CD8-positive, alpha-beta memory T cell (primary cell): Measurements from ENCODE around the gene SLC25A21. TPM values are rescaled to one million over a fixed set of nuclear protein-coding genes. Genes with fewer than 3 reads are reported as not detected.
"Not testable (repeated sequence)": the region's sequence is repeated elsewhere in the genome, so short reads cannot be mapped to it uniquely, and the experiment has no call there.

ENCODE experiments used
- CTCF ChIA-PET: fragments of 350-600 bp; sonication (Branson Sonifier 250); formaldehyde crosslinking; loops from one replicate; lab custom pipeline; 2021; ENCODE audit warnings: antibody characterized with exemption; lab: Charles Lee
- POLR2A ChIA-PET: fragments of 350-600 bp; sonication (Branson Sonifier 250); formaldehyde crosslinking; loops from one replicate; lab custom pipeline; 2021; ENCODE audit warnings: antibody characterized with exemption; lab: Charles Lee
- DNase-seq, 5 donors: peaks; one replicate each; pipeline versions ENCODE4 v3.0.0 to v3.0.0-alpha.2; 2020 to 2022; ENCODE audit warnings: mixed read lengths in 1 of 5
- H3K27ac ChIP-seq: one replicate; pipeline ENCODE4 v1.7.0; 2013; ENCODE audit warnings: low read depth, mild to moderate bottlenecking, low read length, moderate library complexity
- H3K27me3 ChIP-seq: 2 replicates; pipeline ENCODE4 v1.7.0; 2013; ENCODE audit warnings: low read length, mild to moderate bottlenecking; ENCODE audit not compliant: insufficient read depth, poor library complexity, severe bottlenecking
- H3K36me3 ChIP-seq: 2 replicates; pipeline ENCODE4 v1.7.0; 2013; ENCODE audit warnings: mild to moderate bottlenecking, low read length, moderate library complexity; ENCODE audit not compliant: insufficient read depth
- H3K4me1 ChIP-seq: 2 replicates; pipeline ENCODE4 v1.7.0; 2013; ENCODE audit warnings: mild to moderate bottlenecking, low read length, moderate library complexity; ENCODE audit not compliant: insufficient read depth
- H3K4me3 ChIP-seq: 2 replicates; pipeline ENCODE4 v1.7.0; 2013; ENCODE audit warnings: mild to moderate bottlenecking, low read length
- H3K9me3 ChIP-seq: 2 replicates; pipeline ENCODE4 v1.7.0; 2013; ENCODE audit warnings: mild to moderate bottlenecking, low read length
- H3K27ac Mint-ChIP-seq, 8 donors: one replicate each; pipeline ENCODE4 v1.8.0; 2020 to 2021; ENCODE audit warnings: mixed read lengths in 8 of 8, mild to moderate bottlenecking in 6 of 8, inconsistent platforms in 3 of 8, moderate library complexity in 3 of 8
- H3K27me3 Mint-ChIP-seq, 2 donors: one replicate each; pipeline ENCODE4 v1.8.0; 2020 to 2021; ENCODE audit warnings: mixed read lengths in 2 of 2, mild to moderate bottlenecking in 1 of 2, moderate library complexity in 1 of 2
- H3K36me3 Mint-ChIP-seq, 3 donors: one replicate each; pipeline ENCODE4 v1.8.0; 2020 to 2021; ENCODE audit warnings: mixed read lengths in 3 of 3, inconsistent platforms in 1 of 3, mild to moderate bottlenecking in 1 of 3
- H3K4me1 Mint-ChIP-seq, 3 donors: one replicate each; pipeline ENCODE4 v1.8.0; 2020 to 2021; ENCODE audit warnings: mixed read lengths in 3 of 3, inconsistent platforms in 1 of 3, mild to moderate bottlenecking in 1 of 3
- H3K4me3 Mint-ChIP-seq, 7 donors: one replicate each; pipeline ENCODE4 v1.8.0; 2020 to 2021; ENCODE audit warnings: mixed read lengths in 7 of 7, mild to moderate bottlenecking in 6 of 7, moderate library complexity in 4 of 7, inconsistent platforms in 2 of 7
- H3K9me3 Mint-ChIP-seq, 5 donors: one replicate each; pipeline ENCODE4 v1.8.0; 2020 to 2022; ENCODE audit warnings: mixed read lengths in 5 of 5, mild to moderate bottlenecking in 3 of 5, moderate library complexity in 2 of 5, inconsistent platforms in 1 of 5
- polyA plus RNA-seq: library from polyadenylated mRNA; unstranded; fragments of 300-500 nt; fragmentation: Illumina TruSeq; gene quantifications from one replicate; pipeline ENCODE4 v1.2.3, GENCODE V29; 2021
- total RNA-seq, 2 experiments: library from RNA; stranded (reverse); gene quantifications; one replicate each; pipeline ENCODE4 v1.2.3, GENCODE V29; 2021

The SLC25A21 gene
- total and polyA plus RNA-seq, 3 experiments from 2014 or later: not detected

DNA sequence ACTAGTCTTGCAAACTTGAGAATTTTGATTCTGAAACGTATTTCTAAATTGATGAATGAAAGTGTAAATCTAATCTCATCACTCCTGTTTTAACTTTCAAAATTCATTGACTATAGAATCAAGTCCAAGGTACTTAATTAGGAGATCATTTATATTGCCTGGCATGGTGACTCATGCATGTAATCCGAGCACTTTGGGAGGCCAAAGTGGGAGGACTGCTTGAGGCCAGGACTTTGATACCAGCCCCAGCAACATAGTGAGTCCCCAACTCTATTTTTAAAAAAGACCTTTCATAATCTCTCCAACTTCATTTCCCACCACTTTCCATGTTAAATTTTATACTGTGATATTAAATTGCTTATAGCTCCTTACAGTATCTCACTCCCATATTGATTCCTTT, 22.3 kb upstream of the SLC25A21 start:
- Histone ChIP-seq H3K27me3 (no peaks in the 10 kb centered on the region), H3K4me1 (no peaks in the 10 kb centered on the region), H3K27ac (no peak overlapping the region), H3K4me3 (no peak overlapping the region), H3K9me3 (no peaks in the 10 kb centered on the region), H3K36me3 (no peaks in the 10 kb centered on the region)
- H3K27ac Mint-ChIP-seq: no peak overlapping the region
- H3K9me3 Mint-ChIP-seq: peaks cover 0 to 18% (median 10%) of the 10 kb centered on the region in 5 donors
- no peak for DNase-seq
- no peaks in the 10 kb centered on the region for H3K36me3 Mint-ChIP-seq
- ChIA-PET POLR2A (no interaction called here), CTCF (no interaction called here)
- H3K27me3 Mint-ChIP-seq: peaks cover 3 to 7% of the 10 kb centered on the region in 2 donors
- peaks cover 3 to 14% (median 9%) of the 10 kb centered on the region in 3 donors for H3K4me1 Mint-ChIP-seq
- H3K4me3 Mint-ChIP-seq: no peak overlapping the region

DNA sequence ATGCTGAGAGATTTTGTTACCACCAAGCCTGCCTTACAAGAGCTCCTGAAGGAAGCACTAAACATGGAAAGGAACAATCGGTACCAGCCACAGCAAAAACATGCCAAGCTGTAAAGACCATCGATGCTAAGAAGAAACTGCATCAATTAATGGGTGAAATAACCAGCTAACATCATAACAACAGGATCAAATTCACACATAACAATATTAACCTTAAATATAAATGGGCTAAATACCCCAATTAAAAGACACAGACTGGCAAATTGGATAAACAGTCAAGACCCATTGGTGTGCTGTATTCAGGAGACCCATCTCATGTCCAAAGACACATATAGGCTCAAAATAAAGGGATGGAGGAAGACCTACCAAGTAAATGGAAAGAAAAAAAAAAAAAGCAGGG, 17.3 kb upstream of the SLC25A21 start:
- H3K36me3 ChIP-seq, H3K27ac Mint-ChIP-seq, H3K4me3 ChIP-seq, H3K4me1 Mint-ChIP-seq, H3K27me3 Mint-ChIP-seq, H3K9me3 ChIP-seq, H3K27ac ChIP-seq, CTCF ChIA-PET, H3K27me3 ChIP-seq, H3K36me3 Mint-ChIP-seq, H3K4me1 ChIP-seq, DNase-seq, H3K4me3 Mint-ChIP-seq, POLR2A ChIA-PET: not testable (repeated sequence)
- H3K9me3 Mint-ChIP-seq: peaks cover 0 to 23% (median 10%) of the 10 kb centered on the region in 5 donors

DNA sequence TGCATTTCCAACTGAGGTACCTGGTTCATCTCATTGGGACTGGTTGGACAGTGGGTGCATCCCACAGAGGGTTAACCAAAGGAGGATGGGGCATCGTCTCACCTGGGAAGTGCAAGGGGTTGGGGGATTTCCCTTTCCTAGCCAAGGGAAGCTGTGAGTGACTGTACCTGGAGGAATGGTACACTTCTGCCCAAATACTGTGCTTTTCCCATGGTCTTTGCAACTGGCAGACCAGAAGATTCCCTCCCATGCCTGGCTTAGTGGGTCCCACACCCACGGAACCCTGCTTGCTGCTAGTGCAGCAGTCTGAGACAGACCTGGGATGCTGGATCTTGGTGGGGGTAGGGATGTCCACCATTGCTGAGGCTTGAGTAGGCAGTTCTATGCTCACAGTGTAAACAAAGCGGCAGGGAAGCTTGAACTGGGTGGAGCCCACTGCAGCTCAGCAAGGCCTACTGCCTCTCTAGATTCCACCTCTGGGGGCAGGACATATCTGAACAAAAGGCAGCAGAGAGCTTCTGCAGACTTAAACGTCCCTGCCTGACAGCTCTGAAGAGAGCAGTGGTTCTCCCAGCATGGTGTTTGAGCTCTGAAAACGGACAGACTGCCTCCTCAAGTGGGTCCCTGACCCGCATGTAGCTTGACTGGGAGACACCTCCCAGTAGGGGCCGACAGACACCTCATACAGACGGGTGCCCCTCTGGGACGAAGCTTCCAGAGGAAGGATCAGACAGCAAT, 15.6 kb upstream of the SLC25A21 start:
- H3K27me3 ChIP-seq, H3K4me3 ChIP-seq, H3K27ac Mint-ChIP-seq, H3K4me3 Mint-ChIP-seq, POLR2A ChIA-PET, CTCF ChIA-PET, H3K9me3 ChIP-seq, H3K36me3 Mint-ChIP-seq, H3K4me1 ChIP-seq, H3K27ac ChIP-seq, H3K27me3 Mint-ChIP-seq, H3K36me3 ChIP-seq, H3K4me1 Mint-ChIP-seq, DNase-seq: not testable (repeated sequence)
- H3K9me3 Mint-ChIP-seq: peaks cover 0 to 21% (median 9%) of the 10 kb centered on the region in 5 donors

DNA sequence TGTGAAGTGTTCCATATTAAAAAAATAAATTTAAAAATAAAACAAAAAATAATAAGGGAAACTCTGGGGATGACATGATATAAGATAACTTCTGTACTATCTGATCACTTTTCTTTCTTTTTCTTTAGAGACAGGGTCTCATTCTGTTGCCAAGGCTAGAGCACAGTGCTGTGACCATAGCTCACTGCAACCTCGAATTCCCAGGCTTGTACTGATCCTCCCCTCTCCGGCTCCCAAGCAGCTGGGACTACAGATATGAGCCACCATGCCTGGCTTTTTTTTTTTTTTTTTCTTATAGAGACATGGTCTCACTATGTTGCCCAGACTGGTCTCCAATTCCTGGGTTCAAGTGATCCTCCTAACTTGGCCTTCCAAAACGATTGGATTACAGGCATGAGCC, 14.9 kb upstream of the SLC25A21 start:
- Histone ChIP-seq H3K27me3 (no peaks in the 10 kb centered on the region), H3K9me3 (no peaks in the 10 kb centered on the region), H3K27ac (no peak overlapping the region), H3K4me1 (no peaks in the 10 kb centered on the region), H3K36me3 (no peaks in the 10 kb centered on the region), H3K4me3 (no peak overlapping the region)
- Mint-ChIP-seq H3K27me3 (no peaks in the 10 kb centered on the region), H3K27ac (no peak overlapping the region), H3K9me3 (peaks cover 0 to 21% (median 9%) of the 10 kb centered on the region in 5 donors), H3K4me3 (no peak overlapping the region), H3K4me1 (no peaks in the 10 kb centered on the region), H3K36me3 (no peaks in the 10 kb centered on the region)
- ChIA-PET POLR2A (no interaction called here), CTCF (no interaction called here)
- no peak for DNase-seq

DNA sequence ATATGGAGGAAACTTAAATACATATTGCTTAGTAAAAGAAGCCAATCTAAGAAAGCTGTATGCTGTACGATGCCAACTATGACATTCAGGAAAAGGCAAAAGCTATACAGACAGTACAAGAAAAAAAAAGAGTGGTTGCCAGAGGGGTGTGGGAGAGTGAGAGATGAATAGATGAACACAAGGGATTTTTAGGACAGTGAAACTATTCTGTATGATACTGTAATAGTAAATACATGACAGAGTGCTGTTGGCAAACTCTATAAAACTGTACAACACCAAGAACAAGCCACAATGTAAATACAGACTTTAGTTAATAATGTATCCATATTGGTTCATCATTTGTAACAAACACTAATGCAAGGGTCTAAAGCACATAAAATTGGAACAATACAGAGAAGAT, 14.5 kb upstream of the SLC25A21 start:
- Mint-ChIP-seq H3K9me3 (peaks cover 0 to 22% (median 13%) of the 10 kb centered on the region in 5 donors), H3K27ac (no peak overlapping the region), H3K4me1 (no peaks in the 10 kb centered on the region), H3K27me3 (no peaks in the 10 kb centered on the region), H3K4me3 (no peak overlapping the region), H3K36me3 (no peaks in the 10 kb centered on the region)
- POLR2A ChIA-PET: no interaction called here
- Histone ChIP-seq H3K36me3 (no peaks in the 10 kb centered on the region), H3K4me1 (no peaks in the 10 kb centered on the region), H3K27me3 (no peaks in the 10 kb centered on the region), H3K27ac (no peak overlapping the region), H3K4me3 (no peak overlapping the region), H3K9me3 (no peaks in the 10 kb centered on the region)
- CTCF ChIA-PET: no interaction called here
- no peak for DNase-seq

DNA sequence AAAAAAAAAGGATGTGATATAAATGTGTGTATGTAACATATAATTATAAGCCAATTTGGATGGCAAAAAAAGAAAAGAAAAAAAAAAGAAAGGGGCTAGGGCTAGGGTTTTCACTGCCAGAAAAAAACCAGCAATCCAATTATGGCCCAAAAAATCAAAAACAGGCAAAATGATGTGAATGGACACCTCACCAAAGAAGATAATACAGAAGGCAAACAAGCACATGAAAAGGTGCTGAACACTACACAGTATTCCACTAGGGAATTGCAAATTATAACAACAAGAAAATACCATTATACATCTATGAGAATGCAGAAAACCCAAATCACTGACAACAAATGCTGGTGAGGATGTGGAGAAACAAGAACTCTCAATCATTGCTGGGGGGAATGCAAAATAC, 13.3 kb upstream of the SLC25A21 start:
- POLR2A ChIA-PET: no interaction called here
- no peaks in the 10 kb centered on the region for H3K36me3 Mint-ChIP-seq

DNA sequence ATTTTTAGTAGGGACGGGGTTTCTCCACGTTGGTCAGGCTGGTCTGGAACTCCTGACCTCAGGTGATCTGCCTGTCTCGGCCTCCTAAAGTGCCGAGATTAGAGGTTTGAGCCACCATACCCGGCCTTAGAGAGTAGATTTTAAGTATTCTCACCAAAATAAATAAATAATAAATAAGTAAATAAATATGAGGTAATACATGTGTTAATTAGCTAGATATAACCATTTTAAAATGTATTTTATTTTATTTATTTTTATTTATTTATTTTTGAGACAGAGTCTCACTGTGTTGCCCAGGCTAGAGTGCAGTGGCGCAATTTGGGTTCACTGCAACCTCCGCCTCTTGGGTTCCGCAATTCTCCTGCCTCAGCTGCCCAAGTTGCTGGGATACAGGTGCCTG, 12.1 kb upstream of the SLC25A21 start:
- H3K4me1 Mint-ChIP-seq, H3K36me3 ChIP-seq, DNase-seq, H3K27me3 ChIP-seq, CTCF ChIA-PET, H3K27ac ChIP-seq, H3K4me3 Mint-ChIP-seq, POLR2A ChIA-PET, H3K27ac Mint-ChIP-seq, H3K36me3 Mint-ChIP-seq, H3K27me3 Mint-ChIP-seq, H3K4me1 ChIP-seq, H3K9me3 ChIP-seq, H3K4me3 ChIP-seq: not testable (repeated sequence)
- H3K9me3 Mint-ChIP-seq: peaks cover 0 to 21% (median 8%) of the 10 kb centered on the region in 5 donors

More for the DNA sequence above, 13.3 kb upstream of the SLC25A21 start:
- H3K9me3 Mint-ChIP-seq: peaks cover 0 to 21% (median 11%) of the 10 kb centered on the region in 5 donors
- no peak overlapping the region for H3K27ac ChIP-seq
- H3K9me3 ChIP-seq: no peaks in the 10 kb centered on the region
- H3K4me3 ChIP-seq: no peak overlapping the region
- no peaks in the 10 kb centered on the region for H3K4me1 Mint-ChIP-seq
- no peaks in the 10 kb centered on the region for H3K27me3 Mint-ChIP-seq
- H3K4me1 ChIP-seq: no peaks in the 10 kb centered on the region
- no peak overlapping the region for H3K4me3 Mint-ChIP-seq
- H3K27me3 ChIP-seq: no peaks in the 10 kb centered on the region
- no peaks in the 10 kb centered on the region for H3K36me3 ChIP-seq
- no peak overlapping the region for H3K27ac Mint-ChIP-seq
- CTCF ChIA-PET: no interaction called here
- no peak for DNase-seq

DNA sequence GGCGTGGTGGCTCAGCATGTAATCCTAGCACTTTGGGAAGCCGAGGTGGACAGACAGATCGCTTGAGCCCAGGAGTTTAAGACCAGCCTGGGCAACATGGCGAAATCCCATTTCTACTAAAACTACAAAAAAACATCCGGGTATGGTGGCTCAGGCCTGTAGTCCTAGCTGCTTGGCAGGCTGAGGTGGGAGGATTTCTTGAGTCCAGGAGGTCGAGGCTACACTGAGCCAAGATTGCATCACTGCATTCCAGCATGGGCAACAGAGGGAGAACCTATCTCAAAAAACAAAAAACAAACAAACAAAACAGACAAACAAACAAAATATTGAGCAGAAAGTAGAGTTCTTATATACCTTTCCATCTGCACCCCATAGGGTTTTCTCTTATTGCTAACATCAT, 9.0 kb upstream of the SLC25A21 start:
- DNase-seq: no peak
- Mint-ChIP-seq H3K27ac (no peak overlapping the region), H3K36me3 (no peaks in the 10 kb centered on the region), H3K4me1 (no peaks in the 10 kb centered on the region), H3K9me3 (peaks cover 0 to 25% (median 7%) of the 10 kb centered on the region in 5 donors), H3K27me3 (no peaks in the 10 kb centered on the region), H3K4me3 (no peak overlapping the region)
- H3K9me3 ChIP-seq: no peaks in the 10 kb centered on the region
- no peak overlapping the region for H3K27ac ChIP-seq
- CTCF ChIA-PET: no interaction called here
- no peaks in the 10 kb centered on the region for H3K27me3 ChIP-seq
- H3K36me3 ChIP-seq: no peaks in the 10 kb centered on the region
- POLR2A ChIA-PET: no interaction called here
- no peaks in the 10 kb centered on the region for H3K4me1 ChIP-seq
- no peak overlapping the region for H3K4me3 ChIP-seq
